HG03103 (cell line): ENCODE measurements around the gene POC1B.

ENCODE experiments used
- ATAC-seq: cut with Tn5 transposase; IDR thresholded peaks from one replicate; pipeline ENCODE4 v1.9.1; 2021; ENCODE audit warnings: low read depth; ENCODE audit not compliant: unreplicated experiment

Gene POC1B

DNA sequence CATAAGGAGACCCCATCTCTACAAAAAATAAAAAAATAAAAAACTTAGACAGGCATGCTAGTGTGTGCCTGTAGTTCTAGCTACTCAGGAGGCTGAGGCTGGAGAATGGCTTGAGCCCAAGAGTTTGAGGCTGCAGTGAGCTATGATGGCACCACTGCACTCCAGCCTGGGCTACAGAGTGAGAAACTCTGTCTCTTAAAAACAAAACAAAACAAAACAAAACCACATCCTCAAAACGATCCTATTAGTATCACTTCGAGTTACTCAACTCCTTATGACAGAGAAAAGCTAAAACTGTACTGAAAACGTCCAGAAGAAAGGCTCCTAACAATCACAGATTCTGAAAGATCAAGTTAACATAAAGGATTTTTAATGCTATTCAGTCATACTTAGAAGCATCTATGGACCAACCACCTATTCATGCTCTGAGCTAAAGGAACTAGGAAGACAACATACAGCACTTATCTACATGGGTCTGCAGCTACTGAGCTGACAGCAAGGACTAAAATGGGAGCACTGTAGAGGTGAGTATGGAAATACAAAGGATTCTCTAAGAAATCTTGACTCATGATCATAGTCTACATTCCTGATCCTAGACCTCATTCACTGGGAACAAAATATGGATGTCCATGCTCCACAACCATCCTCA lies 98.2 kb downstream of the POC1B start:
- ATAC-seq, result peak; percentile 93

DNA sequence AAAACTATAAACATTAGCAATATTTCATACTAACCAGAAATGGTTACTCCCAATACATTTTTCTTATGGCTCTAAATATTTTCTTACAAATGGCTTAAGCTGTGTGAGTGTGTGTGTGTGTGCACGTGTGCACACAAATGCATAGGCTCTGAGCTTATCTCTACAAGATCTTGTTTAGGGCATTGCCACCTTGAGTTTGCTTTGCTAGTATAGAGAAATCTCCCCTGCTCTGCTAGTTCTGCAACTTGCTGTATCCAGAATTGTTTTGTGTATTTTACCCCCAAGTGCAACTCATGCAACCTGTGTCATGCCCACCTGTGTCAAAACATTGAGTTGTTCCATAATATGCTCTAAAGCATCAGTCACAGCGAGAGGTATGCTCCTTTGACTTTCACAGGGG lies 101.0 kb downstream of the POC1B start:
- ATAC-seq, result no peak

DNA sequence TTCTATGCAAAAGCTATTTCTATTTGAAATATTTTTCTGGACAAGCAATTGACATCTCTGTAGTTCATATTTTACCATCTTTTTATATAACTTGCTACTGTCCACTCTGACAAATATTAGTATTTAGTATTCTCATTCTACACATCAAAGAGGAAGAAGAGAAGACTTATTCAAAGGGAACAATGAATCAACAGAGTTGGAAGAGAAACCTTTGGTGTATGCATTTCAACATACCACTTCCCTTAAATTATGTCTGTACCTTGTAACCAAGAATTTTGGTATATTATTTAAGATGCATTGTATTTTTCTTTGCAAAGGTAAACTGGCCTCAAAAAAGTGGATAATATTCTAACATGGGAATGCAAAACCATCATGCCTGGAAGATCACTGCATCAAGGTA lies 101.5 kb downstream of the POC1B start:
- no peak for ATAC-seq

DNA sequence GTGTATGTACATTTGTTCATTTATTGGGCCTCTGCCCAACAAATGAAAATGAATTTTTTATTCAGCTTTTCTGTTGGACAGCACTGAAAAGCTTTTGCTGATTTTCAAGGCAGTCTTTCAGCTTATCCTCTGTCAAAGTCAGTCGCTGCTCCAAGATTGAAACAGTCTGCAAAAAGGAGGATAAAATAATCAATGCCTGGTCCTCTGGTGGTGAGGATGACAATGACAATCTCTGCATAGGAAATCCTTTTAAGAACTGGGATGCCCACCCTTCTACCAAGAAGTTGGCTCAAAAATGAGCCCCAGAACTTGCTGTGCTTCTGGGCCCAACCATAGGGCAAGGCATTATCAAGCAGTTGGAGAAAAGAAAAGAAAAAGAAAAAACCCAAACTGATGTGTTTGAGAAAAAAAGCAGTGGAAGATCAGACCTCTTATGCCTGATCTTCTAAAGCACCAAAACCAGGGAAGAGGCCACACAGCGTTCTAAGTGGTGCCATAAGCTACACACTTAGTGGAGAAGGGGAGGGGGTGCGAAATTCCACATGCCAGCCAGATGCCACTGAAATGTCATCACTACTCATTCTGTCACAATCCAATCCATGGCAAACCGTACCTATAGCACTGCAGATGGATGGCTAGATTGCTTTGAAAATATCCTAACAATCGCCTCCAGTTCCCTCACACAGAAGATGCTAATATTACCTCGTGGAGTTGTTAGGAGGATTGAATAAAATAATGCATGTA lies 104.6 kb downstream of the POC1B start:
- no peak for ATAC-seq

DNA sequence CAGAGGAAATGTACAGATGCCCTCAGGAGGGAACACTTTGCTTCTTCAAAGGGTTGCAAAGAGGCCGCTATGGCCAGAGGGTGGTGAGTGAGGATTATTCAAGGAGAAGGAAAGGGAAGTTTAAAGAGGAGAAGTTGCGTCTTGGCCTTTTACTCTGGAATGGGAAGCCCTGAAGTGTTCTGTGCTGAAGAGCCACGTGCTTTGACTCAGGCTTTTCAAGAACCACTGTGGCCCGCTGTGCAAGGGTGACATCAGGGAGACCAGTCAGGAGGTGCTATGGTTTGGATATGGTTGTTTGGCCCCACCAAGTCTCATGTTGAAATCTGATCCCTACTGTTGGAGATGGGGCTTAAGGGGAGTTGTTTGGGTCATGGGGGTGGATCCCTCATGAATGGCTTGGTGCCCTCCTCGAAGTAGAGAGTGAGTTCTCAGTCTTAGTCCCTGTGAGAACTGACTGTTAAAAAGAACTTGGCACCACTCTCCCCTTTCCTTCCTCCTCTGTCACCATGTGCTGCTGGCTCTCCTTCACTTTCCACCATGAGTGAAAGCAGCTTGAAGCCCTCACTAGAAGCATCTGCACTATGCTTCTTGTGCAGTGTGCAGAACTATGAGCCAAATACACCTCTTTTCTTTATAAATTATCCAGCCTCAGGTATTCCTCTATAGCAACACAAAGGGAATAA lies 107.5 kb downstream of the POC1B start:
- no peak for ATAC-seq

DNA sequence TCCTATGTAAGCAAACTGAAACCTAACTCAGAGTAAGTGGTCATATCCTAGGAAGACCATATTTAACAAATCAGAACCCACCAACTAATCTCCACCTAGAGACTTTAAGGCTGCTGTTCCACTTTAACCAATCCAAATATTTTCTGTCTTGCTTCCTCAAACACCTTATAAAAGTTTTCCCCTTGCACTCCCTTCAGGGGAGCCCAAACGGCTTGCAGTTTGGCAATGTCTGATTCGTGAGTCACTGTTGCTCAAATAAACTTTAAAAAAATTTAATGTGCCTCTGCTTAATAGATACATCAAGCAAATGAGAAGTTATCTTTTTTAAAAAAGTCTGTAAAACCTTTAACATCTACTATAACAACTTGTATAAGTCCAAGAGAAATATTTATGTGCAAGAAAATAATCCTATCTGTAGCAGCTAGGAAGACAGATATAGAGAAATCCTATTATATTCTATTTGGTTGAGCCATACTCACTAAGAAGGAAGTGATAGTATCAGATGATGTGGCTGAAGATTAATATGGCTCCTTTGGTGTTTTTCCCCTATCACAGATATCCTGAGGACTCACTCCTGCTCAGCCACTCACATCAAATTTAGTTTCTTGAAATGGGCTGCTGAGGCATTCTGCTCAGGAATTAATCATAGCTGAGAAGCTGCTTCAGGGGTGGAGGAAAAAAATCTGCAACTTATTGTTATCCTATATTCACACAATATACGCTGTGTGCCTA lies 108.4 kb downstream of the POC1B start:
- ATAC-seq, result no peak

DNA sequence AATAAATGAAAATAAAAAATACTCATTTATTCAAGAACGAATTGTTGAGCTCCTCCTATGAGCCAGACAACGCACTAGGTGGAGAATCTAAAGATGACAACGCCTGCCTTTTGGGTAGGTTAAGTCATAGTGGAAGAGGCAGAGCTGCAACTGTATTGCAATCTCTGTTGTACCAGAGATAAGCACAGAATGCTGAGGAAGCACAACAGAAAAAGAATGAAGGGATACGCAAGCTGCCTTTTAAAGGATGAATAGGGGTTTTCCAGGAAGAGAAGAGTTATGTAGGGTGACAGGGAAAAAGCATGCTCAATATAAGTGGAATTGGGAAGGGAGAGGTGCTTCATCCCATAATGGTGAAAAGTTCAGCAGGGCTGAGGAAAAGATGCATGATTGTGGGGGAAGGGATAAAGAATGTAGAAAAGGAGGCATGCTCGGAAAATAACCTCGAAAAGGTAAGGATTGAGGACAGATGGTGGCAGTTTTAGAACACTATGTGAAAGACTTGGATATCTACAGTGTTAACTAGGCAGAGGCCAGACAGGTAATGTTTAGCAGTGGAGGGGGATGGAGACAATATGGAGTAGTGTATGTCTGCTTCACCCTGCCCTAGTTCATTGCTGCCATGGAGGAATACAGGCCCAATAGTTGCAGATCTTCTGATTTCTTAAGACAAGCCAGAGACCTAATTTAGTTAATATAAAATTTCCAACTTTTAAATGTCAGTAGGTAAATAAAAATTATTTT lies 109.6 kb downstream of the POC1B start:
- ATAC-seq, result no peak

DNA sequence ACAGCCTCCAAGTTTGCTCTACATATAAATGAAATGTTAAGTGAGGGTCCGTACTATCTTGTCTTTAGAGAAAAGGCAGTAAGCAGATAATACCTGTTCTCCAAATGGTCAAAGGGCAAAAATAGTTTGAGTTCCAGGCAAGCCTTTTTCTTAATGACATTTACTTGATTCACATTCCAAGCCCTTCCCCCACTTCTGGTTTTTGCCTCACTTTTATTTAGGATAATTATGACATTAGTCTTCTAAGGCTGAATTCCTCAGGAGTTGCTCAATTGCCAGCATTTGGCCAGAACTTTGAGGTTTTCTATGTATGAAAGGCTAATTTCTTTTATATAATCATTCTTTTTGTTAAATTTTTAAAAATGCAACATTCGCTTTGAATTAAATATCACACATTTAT lies 111.0 kb downstream of the POC1B start:
- ATAC-seq, result no peak

DNA sequence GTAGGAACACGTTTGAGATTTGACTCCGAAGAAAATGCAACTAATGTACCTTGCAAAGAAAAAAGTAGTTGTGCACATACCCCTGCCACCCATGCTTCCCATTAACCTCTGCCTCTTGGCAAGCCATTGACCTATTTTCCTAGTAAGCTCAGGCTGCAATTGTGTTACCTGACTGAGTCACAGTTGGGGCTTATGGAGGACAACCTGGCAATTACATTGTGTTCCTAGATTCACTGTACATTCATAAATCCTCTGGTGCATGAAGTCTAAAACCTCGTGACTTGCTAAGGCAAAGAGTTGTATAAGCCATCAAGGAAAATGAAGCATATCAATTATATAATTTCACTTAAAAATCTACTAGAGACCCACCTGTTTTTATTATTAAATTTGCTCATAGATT lies 111.5 kb downstream of the POC1B start:
- ATAC-seq, result no peak

DNA sequence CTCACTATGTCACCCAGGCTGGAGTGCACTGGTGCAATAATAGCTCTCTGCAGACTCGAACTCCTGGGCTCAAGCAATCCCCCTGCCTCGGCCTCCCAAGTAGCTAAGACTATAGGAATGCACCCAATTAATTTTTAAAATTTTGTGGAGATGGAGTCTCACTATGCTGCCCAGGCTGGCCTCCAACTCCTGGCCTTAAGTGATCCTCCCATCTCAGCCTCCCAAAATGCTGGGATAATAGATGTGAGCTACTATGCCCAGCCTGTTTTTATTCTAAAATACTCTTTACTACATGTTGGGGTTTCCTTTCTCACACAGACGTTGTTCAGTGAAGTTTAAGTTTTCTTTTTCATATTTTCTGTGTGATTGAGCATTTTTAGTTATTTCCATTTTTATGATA lies 112.6 kb downstream of the POC1B start:
- no peak for ATAC-seq

DNA sequence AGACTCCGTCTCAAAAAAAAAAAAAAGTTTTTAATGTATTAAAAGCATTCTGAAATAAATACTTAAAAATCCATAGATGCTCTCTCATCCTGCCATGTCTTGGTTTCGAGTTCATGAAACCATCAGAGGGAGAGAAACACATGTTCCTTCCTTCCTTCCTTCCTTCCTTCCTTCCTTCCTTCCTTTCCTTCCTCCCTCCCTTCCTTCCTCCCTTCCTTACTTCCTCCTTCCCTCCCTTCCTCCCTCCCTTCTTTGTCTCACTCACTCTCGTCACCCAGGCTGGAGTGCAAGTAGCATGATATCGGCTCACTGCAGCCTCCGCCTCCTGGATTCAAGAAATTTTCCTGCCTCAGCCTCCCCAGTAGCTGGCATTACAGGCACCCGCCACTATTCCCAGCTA lies 113.2 kb downstream of the POC1B start:
- no peak for ATAC-seq

DNA sequence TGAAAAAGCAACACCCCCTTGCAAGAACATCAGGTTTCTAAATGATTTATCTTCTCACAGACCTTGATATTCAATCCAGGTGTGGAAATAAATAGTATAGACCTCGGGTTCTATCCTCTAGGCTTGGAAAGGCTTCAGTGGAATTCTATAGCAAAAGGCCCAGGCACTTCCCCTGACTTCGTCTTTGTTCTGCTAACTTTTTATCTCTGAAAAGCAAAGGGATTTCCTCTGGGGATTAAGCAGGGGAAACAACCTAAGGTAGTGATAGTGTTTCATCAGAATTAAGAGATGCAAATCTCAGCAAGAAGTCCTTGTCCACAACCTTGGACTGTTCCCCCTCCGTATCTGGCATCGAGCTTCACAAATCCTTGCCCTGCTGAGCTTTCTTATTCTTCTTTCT lies 114.0 kb downstream of the POC1B start:
- no peak for ATAC-seq

DNA sequence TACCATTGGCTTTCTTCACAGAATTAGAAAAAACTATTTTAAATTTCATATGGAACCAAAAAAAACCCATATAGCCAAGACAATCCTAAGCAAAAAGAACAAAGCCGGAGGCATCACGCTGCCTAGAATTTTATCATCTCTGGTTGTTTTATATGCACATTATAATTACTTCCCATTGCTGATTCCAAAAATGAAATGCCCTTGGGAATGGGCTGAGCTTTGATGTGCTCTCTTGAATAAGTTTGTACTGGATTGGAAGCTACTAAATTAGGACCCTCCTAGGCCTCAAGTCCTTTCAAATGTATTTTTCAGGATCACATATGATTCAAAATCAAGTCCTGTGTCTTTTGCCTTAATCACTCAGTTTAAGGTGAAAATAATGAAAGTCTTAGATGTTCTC lies 114.6 kb downstream of the POC1B start:
- ATAC-seq, result no peak

DNA sequence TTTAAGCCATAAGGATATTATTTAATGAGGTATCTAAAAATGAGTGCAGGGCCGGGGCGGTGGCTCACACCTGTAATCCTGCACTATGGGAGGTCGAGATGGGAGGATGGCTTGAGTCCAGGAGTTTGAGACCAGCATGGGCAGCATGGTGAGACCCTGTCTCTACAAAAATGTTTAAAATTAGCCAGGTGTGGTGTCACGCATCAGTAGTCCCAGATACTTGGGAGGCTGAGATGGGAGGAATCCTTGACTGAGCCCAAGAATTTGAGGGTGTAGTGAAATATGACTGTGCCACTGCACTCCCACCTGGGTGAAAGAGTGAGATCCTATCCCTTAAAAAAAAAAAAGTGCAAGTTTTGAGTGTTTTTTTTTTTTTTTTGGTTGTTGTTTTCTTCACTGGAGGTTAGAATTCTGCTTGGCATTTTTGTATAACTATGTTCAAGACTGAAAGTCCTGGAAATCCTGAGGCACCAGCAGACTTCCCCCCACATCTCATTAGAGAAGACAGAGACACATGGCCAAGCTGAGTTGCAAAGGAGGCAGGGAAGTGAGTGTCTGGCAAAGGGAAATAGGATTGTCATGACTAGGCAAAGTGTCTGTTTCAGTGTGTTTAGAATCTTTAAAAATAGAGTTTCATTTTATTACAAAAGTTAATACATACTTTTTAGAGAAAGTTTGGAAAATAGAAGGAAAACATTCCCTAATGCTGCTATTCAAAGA lies 120.1 kb downstream of the POC1B start:
- ATAC-seq, result no peak

DNA sequence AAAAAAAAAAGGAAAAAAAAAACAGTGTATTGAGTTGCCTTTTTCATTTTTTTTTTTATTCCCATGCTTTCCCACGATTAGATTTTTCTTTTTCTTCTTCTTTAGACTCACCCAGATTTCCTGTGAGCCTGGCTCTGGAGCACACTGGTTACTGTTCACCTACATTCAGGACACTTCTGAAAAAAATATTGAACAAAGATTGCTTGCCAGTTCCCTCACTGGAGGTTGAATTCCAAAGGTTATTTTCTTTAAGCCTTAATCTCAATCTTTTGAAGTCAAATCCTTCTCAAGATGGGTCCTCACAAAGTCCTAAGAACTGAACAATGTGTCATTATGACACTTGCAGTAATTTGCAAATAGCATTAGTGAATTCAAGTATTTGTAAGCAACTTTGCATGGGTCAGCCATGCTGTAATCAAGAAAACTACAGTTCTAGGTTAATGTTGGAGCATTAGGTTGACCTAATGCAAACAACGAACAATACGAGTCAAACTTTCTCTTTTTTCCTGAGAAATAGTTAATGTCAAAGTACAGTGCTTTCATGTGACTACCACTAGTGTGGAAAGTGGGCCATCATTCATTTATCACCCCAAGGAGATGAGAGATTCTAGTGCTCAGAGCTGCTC lies 124.3 kb downstream of the POC1B start:
- no peak for ATAC-seq

DNA sequence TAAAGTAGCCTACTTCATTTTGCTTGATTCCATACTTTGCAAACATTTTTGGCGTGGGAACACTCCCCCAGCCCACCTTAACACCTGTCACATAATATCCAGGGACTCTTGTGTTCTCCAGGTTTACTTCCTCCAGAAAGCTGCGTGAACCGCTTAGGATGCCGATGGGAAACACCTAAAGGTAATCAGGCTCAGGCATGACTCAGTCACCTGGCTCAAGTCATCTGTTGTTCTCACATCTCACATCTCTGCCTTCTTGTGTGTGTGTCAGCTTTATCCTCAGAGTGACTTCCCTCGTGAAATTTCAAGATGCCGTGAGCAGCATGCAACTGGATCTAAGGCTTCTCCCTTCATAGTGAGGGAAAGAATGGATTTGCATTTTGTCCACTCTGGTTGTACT lies 125.4 kb downstream of the POC1B start:
- ATAC-seq, result no peak

DNA sequence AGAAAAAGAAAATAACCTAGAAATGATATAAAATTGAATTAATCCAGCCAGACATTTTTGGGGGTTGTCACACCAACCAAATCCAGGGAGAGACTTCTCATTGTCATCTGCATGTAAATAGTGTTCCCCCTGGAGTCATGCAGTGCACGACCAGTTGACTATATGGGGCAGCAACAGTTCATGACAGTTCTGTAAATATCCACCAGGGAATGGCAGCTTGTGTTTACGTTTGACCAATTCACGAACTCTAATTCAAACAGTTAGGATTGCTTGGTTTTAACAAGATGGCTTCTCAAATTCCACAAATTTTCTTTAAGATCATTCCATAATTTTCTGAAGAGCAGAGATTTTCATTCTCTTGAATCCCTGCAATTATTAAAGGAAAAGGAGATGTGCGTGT lies 130.1 kb downstream of the POC1B start:
- no peak for ATAC-seq

DNA sequence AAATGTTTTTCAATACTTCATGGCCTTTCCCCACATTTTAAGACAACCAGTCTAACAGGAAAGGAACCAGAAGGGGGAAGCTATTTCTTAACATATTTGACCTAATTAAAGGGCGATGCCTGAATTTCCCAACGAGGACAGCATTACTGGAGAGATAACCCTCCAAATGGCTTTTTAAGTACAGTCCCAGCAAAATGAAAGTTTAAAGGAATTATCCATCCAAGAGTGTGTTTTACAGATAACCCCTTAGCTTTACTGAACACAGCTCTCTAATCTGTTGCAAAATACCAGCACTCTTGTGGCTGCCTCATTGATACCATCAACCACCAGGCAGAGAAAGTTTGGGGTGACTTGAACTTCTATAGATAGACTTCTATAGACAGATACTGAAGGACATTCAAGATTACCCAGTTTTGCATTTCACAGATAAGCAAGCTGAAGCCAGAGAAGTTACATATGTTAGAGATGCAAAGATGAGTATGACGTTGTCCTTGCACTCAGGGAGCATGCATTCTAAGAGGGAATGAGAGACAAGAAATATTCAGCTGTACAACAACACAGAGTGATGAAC lies 132.2 kb downstream of the POC1B start:
- no peak for ATAC-seq

DNA sequence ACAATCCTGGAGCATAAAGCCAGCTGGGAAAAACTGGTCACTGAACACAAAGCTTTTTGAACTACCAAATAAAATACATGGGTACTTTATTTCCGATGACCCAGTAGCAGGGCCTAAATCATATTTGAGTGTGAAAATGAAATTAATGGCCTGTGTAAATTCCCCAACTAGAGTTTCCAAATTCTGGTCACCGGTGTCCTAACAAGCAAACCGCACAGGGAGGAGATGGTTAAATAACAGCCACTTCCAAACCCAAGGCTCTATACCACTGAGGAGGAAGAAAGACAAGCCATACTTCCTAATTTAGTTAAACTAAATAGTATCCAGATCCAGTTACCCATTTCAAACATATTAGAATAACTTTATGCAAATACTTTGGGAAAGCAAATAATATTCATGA lies 133.5 kb downstream of the POC1B start:
- ATAC-seq, result no peak
